NCI-H524 treated with DMSO at 0.1 percent for 48 hours (cell line): ENCODE data around the gene PHF10.

Source experiments
- DNase-seq: peaks from one replicate; lab custom pipeline; 2025; lab: John Stamatoyannopoulos, UW

PHF10 gene

DNA sequence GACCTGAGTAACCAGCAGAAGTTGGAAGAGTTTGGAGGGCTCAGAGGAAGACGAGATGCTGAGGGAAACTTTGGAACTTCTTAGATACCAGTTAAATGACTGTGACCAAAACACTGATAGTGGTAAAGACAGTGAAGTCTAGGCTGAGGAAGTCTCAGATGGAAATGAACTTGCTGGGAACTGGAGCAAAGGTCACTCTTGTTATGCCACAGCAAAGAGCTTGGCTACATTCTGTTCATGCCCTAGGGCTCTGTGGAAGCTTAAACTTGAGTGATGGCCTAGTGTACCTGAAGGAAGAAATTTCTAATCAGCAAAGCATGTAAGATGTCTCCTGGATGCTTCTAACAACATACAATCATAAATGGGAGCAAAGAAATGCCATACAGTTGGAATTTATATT, 47.2 kb downstream of the PHF10 start:
- no peak for DNase-seq

DNA sequence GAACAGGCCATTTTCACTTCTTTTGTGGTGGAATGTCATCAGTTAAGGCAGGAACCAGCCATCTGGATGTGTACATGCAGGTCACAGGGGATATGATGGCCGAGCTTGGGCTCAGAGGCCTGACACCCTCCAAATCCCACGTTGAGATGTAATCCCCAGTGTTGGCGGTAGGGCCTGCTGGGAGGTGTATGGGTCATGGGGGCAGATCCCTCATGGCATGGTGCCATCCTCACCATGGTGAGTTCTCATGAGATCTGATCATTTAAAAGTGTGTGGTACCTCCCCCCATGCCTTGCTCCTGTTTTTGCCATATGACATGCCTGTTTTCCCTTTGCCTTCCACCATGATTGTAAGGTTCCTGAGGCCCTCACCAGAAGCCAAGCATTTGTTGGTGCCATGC, 49.3 kb downstream of the PHF10 start:
- no peak for DNase-seq

DNA sequence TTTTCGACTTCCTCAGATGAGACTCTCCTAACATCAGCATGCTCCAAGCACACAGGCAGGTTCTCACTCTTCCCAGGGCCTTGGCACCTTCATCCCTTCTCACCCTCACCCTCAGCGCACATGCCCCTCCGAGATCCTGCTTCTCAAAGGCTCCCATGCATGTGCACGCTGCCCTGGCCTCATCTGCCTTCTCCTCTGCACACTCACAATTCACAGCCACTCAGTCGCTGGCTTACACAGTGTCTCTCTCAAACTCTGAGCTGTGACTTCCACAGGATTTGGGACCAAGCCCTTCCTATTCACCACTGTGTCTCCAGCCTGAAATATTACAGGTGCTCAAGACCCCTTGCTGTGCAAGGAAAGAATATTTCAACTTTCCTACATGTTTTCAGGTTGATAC, 52.7 kb downstream of the PHF10 start:
- no peak for DNase-seq

DNA sequence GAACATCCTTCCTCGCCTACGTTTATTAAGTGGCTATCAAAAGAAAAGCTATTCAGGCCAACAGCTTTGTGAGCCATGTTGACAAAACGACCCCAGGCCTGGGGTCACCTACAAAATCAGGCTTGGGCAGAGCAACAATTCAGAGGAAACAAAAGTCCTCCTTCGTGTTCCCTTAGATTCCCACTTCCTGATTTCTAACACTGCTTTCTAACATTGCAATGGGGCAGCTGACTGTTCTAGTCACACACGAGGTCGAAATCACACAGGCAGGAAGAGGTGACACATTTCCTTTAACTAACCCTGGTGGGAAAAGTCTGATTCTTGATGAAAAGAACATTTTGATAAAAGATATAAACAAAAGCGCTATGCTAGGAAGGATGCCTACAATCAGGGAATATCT, 54.4 kb downstream of the PHF10 start:
- DNase-seq, result no peak

DNA sequence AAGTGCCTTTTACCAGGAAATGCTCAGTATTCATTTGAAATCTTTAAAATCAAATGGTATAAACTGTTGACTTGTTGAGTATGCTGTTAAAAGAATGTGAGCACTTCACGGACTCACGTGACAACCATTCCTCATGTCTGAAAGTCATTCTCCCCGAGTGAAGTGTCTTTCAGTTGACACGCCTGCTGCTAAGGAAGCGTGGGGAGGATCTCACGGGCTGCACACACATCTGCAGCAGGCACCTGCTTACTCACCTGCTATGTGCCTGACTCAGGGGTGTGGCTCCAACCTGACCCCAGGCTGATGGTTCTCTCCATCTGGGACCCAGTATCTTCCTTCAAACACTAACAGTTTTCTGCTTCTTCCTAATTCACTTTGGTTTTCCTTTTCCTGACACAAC, 55.2 kb downstream of the PHF10 start:
- DNase-seq, result no peak

DNA sequence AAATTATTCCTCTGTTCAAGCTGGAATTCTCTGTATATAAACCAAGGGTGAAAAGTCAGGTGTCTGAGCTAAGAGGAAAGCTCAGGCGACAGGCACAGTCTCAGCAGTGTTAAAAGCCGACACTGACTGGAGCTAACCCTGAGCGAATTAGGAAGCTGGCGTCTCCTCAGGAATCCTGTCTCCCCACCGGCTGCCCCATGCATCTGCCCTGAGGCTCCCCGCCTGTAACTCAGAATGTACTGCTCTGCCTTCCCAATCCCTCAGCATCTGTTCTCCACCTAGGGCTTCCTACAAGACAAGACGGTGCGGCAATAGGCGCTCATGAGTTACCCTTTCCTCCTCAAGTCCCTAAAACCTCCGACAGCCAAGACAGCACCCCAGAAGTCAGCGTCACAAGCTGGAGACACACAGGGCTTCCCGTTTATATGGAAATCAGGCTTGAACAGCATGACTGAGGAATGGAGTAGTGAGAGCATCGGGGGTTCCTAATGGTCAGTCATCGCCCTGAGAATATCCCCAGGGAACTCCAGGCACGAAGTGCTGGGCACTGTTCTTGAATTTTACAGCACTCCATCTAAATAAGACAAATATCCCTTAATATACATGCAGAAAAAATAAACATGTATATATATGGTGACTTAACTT, 56.0 kb downstream of the PHF10 start:
- DNase-seq, result no peak

DNA sequence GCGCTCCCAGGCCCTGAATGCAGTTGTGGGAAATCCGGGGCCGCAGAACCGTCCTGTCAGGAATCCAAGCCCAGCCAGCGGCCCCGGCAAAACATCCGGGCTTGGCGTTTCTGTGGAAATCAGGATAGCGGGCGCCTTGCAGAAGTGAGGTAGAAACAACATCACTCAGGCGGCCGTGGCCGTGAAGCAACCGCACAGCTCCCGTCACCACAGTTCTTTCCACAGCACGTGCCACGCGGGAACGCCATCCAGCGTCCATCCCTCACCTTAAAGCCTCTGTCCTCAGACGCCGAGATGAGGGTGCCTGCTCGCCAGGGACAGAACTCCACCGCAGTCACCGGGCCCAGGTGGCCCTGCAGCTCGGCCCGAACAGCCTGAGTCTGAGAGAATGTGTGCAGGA, 56.6 kb downstream of the PHF10 start:
- no peak for DNase-seq

DNA sequence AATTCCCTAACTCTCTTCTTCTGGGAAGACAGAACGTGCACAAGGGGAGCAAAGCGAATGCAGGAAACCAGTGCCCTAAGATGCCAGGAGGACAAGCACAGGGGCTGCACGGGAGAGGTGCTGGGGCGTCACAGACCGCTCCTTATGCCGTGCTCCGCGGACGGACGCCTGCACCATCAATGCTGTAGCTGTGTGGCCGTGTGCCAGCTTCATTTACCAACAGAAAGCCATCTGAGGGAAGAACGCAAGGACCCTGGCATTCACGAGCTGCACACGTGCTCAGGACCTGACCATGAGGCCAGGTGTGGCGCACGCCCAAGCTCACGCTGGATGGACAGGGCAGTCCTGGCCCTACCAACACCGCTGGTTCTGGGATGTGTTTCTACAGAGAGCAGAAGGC, 57.9 kb downstream of the PHF10 start:
- DNase-seq, result no peak

DNA sequence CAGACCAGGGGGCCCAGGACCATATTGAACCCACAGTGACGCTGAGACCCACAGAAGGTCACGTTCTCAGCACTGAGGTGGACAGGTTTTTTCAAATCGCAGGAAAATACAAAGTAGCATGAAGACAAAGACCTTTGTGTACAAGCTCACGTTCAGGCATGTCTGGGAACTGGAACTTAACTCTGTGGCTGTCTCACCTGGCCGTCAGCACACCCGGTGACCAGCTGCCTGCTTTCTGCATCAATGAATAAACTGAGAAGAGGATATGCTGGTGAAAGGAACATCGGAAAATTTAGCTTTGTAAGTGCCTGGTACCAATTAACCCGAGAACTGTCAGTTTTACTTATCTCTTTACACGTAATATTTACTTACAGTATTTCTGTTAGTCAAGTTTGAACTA, 59.0 kb downstream of the PHF10 start:
- DNase-seq, result no peak

DNA sequence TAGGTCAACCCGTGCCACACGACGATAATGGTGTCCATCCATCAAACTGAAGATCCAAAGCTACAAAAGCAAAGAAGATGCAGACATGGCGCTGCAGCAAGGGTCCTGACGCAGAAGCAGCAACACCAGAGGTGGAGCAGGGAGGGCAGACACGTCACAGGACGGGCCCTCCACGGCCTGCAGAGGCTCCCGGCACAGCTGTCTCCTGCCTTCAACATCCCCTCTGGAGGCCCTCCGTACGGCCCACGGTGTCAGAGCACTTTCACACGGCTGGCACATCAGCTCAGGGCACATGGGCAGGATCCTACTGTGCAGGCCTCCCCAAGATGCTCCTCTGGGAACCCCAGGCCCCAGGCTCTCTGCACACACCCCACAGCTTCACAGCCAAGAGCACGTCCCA, 60.1 kb downstream of the PHF10 start:
- DNase-seq, result no peak

DNA sequence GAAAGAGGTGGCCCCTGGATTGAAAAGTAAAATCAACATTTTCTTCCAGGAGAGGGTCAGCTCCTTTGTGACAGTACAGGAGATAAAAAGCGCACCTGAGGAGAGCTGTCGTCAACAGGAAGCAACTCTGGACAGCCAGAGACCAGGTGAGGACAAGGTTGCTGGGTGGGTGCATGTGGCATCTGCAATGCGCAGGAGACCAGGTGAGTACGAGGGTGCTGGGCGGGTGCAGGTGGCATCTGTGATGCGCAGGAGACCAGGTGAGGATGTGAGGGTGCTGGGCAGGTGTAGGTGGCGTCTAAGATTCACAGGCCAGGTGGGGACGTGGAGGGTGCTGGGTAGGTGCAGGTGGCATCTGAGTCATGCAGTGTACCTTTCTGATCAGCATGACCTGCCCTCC, 60.8 kb downstream of the PHF10 start:
- no peak for DNase-seq

DNA sequence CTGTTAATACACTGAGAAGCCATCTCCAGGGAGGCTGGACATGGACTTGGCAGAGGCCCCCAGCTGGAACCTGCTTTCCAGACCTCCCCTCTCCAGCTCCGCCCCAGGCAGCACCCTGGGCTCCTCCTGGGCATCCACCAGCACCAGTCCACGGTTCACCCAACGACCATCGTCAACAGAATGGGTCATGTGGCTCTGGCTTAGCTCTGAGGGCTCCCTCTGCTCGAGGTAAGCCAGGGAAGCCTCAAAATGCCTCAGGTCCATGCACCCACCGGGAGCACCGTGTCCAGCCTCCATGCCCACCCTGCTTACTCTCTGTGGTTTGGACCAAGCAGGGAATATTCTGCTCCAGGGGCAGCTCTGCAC, 62.9 kb downstream of the PHF10 start:
- DNase-seq, result no peak

DNA sequence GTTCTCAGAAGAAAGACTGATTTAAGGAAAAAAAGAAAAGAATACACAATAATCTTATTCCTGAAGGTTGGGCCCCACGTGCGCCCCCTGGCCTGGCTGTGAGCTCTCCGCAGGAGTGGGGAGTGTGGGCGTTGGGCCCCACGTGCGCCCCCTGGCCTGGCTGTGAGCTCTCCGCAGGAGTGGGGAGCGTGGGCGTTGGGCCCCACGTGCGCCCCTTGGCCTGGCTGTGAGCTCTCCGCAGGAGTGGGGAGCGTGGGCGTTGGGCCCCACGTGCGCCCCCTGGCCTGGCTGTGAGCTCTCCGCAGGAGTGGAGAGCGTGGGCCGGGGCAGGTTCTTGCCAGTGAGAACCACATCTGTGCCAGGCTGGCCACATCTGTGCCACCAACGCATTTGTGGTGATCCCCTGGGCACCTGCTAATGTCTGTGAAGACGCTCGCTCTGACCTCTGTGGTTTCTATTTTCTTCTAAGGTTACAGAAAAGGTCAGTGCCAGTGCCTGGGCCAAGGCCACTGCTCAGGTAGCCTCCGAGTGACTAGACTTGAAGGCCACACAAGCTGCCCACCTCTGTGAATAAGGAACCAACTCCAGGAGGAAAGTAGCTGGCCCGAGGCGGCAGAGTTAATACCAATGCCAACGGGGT, 63.4 kb downstream of the PHF10 start:
- no peak for DNase-seq

DNA sequence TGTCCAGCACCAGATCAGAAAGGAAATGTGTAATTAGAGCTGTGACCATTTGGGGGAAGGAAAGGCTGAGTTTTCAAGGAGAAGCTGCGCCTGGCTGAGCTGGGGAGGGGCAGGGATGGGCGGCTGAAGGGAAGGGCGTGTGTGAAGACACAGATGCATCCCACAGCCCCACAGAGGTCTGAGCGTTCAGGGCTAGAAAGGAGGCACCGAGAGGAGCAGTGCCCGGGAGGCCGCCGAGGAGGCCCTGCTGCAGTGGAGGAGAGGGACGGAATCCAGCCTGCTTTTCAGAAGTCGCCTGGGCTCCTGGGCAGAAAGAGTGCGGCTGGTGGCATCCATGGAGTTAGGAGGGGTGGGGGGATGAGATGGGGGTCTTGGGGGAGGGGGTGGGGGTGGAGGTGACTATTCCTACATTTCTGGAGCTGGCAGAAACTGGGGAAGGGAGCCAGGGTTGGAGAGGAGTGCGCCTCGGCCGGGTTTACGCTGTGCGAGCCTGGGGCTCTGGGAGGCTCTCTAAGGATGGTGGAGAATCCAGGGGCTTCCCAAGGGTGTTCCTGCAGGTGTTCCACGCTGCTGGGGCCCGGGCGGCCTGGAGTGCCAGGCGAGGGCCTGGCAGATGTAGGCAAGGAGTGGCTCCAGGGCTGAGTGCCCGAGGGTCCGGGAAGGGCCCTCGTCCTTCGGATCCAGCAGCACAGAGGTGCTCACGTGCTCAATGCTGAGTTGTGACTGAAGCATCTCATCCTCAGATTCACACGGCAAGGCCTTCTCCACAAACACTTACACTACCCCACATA, 64.3 kb downstream of the PHF10 start:
- no peak for DNase-seq

DNA sequence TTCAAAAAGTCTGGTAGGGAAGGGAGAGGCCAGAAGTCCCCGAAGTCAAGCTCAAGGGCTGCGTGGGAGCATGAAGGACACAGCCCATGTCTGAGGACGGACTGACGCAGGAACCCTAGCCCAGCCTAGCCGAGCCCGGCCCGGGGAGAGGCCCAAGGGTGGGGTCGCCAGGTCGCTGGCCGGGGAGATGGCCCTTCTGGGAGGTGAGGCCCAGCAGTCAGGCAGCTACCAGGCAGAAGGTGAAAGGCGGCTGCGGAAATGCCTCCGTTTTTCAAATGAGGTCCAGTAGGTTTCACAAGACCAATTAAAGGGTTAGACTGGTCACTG, 67.1 kb downstream of the PHF10 start:
- no peak for DNase-seq

DNA sequence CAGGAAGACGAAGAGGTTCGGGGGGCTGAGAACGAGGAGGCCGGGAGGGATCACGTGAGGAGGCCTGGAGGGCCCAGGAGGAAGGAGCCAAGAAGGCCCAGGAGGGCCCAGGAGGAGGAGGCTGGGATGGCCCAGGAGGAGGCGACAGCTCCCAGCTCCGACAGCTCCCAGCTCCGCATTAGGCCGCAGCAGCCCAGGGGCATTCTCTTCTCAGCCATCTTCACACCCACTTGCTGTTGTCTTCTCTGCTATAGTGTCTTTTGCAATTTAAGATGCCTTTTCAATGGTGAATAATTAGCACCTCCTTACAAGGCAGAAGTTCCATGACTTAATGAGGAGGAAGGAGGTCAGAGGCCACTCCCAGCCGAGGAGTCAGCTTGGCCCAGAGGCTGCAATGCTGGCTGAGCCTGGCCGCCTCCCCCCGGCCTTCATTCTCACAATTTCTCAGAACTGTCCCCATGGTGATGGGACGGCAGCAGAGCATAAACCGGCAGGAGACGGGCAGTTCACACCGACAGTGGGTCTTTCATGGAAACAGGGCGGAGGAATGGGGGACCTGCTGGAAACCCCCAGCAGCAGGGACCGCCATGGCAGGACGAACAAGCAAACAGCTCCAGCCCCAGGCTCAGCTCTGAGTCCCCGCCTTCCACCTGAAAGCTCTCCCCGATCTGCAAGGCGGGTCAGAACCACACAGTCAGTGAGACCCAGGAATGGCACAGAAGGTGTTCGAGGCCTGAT, 67.6 kb downstream of the PHF10 start:
- no peak for DNase-seq

DNA sequence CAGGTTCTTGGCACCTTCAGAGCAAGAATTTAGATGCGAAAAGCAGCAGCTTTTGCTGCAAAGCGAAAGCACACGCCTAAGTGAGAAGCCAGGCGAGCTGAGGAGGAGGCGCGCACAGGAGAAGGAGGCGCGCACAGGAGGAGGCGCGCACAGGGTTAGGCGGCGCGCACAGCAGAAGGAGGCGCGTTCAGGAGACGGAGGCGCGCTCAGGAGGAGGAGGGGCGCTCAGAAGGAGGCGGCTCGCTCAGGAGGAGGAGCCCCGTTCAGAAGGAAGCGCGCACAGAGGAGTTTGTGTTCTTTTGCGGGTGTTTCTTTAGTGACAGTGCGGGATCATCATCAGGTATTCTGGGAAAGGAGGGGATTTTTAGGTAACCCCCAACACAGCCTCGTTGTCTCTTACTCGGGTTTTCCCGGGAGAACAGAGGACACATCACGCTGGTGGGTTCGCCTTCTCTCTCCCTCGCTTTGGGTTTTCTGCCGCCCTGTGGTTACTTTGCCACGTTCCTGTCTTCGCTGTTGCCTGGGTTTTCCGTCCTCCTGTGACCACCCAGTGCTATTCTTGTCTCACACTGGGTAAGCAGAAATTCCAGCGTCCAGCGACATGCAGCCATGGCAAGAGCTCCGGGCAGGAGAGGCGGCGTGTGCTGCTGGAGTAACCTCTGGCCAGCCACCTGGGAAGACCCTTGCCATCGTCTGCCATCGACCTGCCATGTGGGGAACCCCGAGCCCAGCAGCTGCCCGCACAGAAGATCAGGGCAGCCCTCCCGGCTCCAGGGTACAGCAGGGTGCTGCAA, 69.5 kb downstream of the PHF10 start:
- no peak for DNase-seq
